HUES64 (cell line): Measurements from ENCODE around the gene TOB2. TPM values are rescaled to one million over a fixed set of nuclear protein-coding genes. Genes with fewer than 3 reads are reported as not detected.
A peak's percentile ranks its signal among the peaks of the same experiment; 100 is the strongest.

ENCODE experiments used
- H3K27ac ChIP-seq: 2 replicates; pipeline ENCODE4 v1.7.0; 2013; ENCODE audit warnings: low read depth, low read length, inconsistent platforms
- H3K27me3 ChIP-seq: 2 replicates; pipeline ENCODE4 v1.6.1; 2013; ENCODE audit warnings: mild to moderate bottlenecking, low read length; ENCODE audit not compliant: insufficient read depth
- H3K36me3 ChIP-seq: 2 replicates; pipeline ENCODE4 v1.6.1; 2013; ENCODE audit warnings: mild to moderate bottlenecking, low read length; ENCODE audit not compliant: insufficient read depth
- H3K4me1 ChIP-seq: 2 replicates; pipeline ENCODE4 v1.6.1; 2013; ENCODE audit warnings: mild to moderate bottlenecking, low read length, moderate library complexity; ENCODE audit not compliant: insufficient read depth
- H3K4me3 ChIP-seq: 2 replicates; pipeline ENCODE4 v1.5.1; 2013; ENCODE audit warnings: mild to moderate bottlenecking, low read length, moderate library complexity
- H3K9ac ChIP-seq: 2 replicates; pipeline ENCODE4 v1.6.1; 2013; ENCODE audit warnings: mild to moderate bottlenecking, low read depth, low read length
- H3K9me3 ChIP-seq: 2 replicates; pipeline ENCODE4 v1.6.1; 2013; ENCODE audit warnings: low read depth, low read length; ENCODE audit not compliant: insufficient read depth
- WGBS: fragments of 150-250, 120-280 bp; methylation state at CpG from one replicate; pipeline ENCODE4 v1.1.7; 2013; ENCODE audit warnings: missing lambda C conversion rate; 5-methylcytosine and 5-hydroxymethylcytosine counted together
- polyA plus RNA-seq, 2 experiments: library from polyadenylated mRNA; stranded (reverse); fragments of 50-300 nt; gene quantifications; one replicate each; pipeline ENCODE4 v1.2.3, GENCODE V29; 2013

Gene TOB2
- polyA plus RNA-seq (2013, experiment 1 of 2): 29.4 TPM
- 25.8 TPM for polyA plus RNA-seq (2013, experiment 2 of 2)

- Histone ChIP-seq H3K4me1 (peaks cover 6% of the 10 kb centered on the region; the same call in 1 of the 2 replicates), H3K27ac (peak within 1 kb of the TSS; percentile 99), H3K27me3 (no peaks in the 10 kb centered on the region), H3K36me3 (peaks cover 18% of the 10 kb centered on the region), H3K9ac (peak within 1 kb of the TSS; percentile 96), H3K4me3 (peak within 1 kb of the TSS; percentile 77), H3K9me3 (no peaks in the 10 kb centered on the region)
- under 1% methylated on average over 85 of the region's 85 CpGs for WGBS
Measured at GRCh38 chr22:41446639-41447434, at the start of gene TOB2. Gene TOB2 (minus strand): TSS chr22:41446801. CDS start chr22:41437345, 9,456 bp downstream.

DNA sequence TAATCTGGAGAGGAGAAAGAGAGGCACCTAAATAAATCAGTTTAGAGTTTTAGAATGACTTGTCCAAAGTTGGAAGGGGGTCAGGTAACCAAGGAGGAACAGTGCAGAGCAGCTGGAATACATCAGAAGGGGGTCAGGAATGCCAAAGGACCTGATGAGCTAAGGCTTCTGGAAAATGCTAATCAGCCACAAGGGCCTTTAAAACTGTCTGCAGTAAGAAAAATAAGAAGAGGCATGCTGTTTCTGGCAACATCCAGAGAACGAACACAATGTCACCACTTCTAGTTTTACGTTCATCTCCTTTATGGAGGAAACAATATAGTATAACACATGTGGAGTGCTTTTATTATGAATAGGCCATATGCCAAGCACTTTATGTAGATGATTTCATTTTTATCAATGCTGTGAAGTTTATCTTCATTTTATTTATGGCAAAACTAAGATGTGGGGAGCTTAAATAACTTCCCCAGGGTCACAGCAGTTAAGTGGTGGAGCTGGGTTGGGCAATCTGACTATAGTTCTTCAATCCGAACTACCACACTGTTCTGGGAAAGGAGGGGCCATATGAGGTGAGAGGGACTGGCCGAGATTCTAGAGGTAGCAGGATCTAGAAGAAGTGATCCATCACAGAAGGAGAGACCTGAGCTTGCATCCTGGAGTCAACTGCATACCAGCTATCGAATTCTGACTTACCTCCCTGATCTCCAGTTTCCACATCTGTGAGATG, 44.9 kb upstream of the TOB2 start:
- Histone ChIP-seq H3K9me3 (no peaks in the 10 kb centered on the region), H3K4me3 (no peak overlapping the region), H3K4me1 (peaks cover 37% of the 10 kb centered on the region), H3K27me3 (no peaks in the 10 kb centered on the region), H3K27ac (no peak overlapping the region), H3K36me3 (no peaks in the 10 kb centered on the region), H3K9ac (no peak overlapping the region)
- WGBS: 94% methylated on average over 4 of the region's 5 CpGs

GRCh38 chr22:41488596-41489385, 42.2 kb upstream of the TOB2 start:
- Histone ChIP-seq H3K9me3 (no peaks in the 10 kb centered on the region), H3K4me1 (peaks cover 37% of the 10 kb centered on the region), H3K27me3 (no peaks in the 10 kb centered on the region), H3K27ac (no peak overlapping the region; the same call in 1 of the 2 replicates), H3K4me3 (no peak overlapping the region), H3K9ac (no peak overlapping the region), H3K36me3 (no peaks in the 10 kb centered on the region)
- WGBS: 96% methylated on average over 3 of the region's 3 CpGs

GRCh38 chr22:41488076-41488475, 41.5 kb upstream of the TOB2 start:
- Histone ChIP-seq H3K27ac (no peak overlapping the region; the same call in 1 of the 2 replicates), H3K36me3 (no peaks in the 10 kb centered on the region), H3K4me1 (peaks cover 38% of the 10 kb centered on the region), H3K9me3 (no peaks in the 10 kb centered on the region), H3K27me3 (no peaks in the 10 kb centered on the region), H3K4me3 (no peak overlapping the region), H3K9ac (no peak overlapping the region)
- WGBS: 78% methylated on average over 4 of the region's 4 CpGs

DNA sequence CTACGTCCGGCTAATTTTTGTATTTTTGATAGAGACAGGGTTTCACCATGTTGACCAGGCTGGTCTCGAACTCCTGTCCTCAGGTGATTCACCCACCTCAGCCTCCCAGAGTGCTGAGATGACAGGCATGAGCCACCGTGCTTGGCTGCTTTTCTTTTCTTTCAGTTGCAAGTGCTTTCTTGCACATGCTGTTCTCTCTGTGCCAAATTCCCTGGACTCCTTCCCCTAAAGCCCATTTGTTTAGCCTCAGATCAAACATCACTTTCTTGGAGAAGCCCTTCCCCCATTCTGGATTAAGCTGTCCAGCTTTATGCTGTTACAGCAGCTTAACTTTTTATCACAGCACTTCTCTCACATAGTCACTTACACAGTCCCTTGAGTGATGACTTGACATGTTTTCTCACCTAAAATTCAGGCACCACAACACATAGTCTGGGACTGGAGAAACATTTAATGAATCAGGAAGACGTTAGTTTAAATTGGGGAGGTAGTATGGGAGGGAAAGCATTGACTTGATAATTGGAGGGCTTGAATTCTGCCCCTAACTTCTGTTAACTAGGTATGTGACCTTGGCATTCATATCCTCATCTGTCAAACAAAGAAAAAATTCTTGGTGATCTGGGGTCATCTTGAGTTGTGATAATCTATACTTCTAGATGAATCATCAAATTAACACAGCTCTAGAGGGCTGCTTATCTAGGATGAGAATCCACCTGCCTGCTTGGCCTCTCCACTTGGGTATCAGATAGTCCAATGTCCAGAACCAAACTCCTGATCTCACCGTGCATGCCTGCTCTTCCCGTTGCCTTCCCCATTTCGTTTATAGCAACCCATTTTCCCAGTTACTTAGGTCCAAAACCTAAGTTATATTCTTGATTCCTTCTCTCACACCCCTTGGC, 40.7 kb upstream of the TOB2 start:
- H3K4me3 ChIP-seq: no peak overlapping the region
- no peaks in the 10 kb centered on the region for H3K9me3 ChIP-seq
- WGBS: 91% methylated on average over 8 of the region's 8 CpGs
- H3K9ac ChIP-seq: no peak overlapping the region
- H3K27ac ChIP-seq: no peak overlapping the region
- no peaks in the 10 kb centered on the region for H3K36me3 ChIP-seq
- peaks cover 45% of the 10 kb centered on the region for H3K4me1 ChIP-seq
- no peaks in the 10 kb centered on the region for H3K27me3 ChIP-seq

DNA sequence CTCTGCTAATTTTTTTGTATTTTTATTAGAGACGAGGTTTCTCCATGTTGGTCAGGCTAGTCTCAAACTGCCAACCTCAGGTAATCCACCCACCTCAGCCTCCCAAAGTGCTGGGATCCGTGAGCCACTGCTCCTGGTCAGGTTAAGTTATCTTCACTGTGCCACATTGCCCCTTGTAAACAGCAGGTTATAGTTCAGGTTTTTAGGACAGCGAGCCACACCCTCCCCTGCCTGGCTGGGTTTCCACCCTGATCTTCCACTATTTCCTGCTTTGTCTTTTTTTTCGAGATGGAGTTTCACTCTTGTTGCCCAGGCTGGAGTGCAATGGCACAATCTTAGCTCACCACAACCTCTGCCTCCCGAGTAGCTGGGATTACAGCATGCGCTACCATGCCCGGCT, 38.4 kb upstream of the TOB2 start:
- Histone ChIP-seq H3K9ac (no peak overlapping the region), H3K36me3 (no peaks in the 10 kb centered on the region), H3K27ac (no peak overlapping the region), H3K27me3 (no peaks in the 10 kb centered on the region), H3K4me3 (no peak overlapping the region), H3K9me3 (no peaks in the 10 kb centered on the region), H3K4me1 (peaks cover 53% of the 10 kb centered on the region)
- WGBS: 91% methylated on average over 7 of the region's 7 CpGs

DNA sequence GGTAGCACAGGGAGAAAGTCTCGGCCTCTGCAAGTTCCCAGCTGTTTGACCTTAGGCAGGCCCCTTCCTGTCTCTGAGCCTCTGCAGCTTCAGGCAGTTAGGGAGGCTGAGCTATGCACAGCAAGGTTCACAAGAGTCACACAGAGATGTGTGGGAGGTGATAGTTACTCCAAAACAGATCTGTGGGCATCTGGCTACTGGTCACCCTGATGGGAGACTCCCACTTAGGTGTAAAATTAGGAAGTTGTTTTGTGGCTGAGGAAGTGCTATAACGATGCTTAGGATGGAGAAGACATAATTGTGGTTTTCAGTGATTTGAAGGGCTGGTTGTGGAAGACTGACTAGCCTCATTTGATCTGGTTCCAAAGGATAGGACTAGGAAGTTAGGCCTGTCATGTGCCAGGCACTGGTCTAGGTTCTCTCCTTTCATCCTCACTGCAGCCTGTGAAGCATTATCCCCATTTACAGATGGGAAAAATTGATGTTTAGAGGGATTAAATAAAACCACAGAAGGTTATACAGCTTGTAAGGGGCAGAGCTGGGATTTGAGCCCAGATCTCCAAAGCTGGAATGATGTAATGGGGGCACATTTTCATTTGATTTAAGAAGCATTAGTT, 35.8 kb upstream of the TOB2 start:
- peak overlapping the region; percentile 89 for H3K27ac ChIP-seq
- 61% methylated on average over 2 of the region's 2 CpGs for WGBS
- H3K4me1 ChIP-seq: peaks cover 41% of the 10 kb centered on the region
- H3K27me3 ChIP-seq: no peaks in the 10 kb centered on the region
- H3K36me3 ChIP-seq: no peaks in the 10 kb centered on the region
- peak overlapping the region; percentile 17 for H3K4me3 ChIP-seq
- H3K9me3 ChIP-seq: no peaks in the 10 kb centered on the region
- no peak overlapping the region for H3K9ac ChIP-seq

GRCh38 chr22:41481925-41482318, 35.3 kb upstream of the TOB2 start:
- WGBS: 22% methylated on average over 5 of the region's 5 CpGs
- H3K36me3 ChIP-seq: no peaks in the 10 kb centered on the region
- peaks cover 37% of the 10 kb centered on the region for H3K4me1 ChIP-seq
- peak overlapping the region; percentile 17 for H3K4me3 ChIP-seq
- H3K9me3 ChIP-seq: no peaks in the 10 kb centered on the region
- no peak overlapping the region for H3K9ac ChIP-seq
- peak overlapping the region; percentile 89 for H3K27ac ChIP-seq
- no peaks in the 10 kb centered on the region for H3K27me3 ChIP-seq

DNA sequence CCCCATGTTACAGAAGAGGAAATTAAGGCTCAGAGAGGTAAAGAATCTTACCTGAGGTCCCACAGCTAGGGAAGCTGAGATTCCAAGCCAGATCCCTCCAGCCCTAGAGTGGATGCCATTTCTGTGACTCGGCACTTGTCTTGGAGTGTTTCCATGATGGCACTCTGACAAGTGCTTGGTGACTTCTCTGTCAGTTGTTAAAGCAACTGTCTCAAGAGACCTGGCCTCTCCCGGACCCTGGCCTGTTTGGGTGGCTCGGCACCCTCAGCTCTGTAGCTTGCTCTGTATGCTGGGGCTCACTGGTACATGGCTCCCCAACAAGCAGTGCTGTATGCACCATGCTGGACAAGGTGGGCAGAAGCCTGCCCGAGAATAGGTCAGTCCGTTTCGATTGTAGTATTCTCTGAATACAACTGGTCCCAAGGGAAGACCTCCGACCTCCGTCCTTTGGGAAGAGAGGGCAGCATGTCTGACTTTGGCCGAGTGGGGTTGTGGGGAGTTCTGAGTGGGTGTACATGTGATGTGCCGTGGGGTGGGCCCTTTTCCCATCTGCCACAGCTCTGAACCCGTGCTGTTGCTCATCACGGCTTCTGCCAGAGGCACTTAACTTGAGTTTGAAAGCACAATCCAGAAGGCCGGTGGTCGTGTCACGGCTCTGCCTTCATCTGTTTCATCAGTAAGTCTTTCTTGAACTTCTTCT, 34.7 kb upstream of the TOB2 start:
- WGBS: 88% methylated on average over 15 of the region's 15 CpGs

More for the DNA sequence above, 34.7 kb upstream of the TOB2 start:
- Histone ChIP-seq H3K9me3 (no peaks in the 10 kb centered on the region), H3K4me1 (peaks cover 37% of the 10 kb centered on the region), H3K4me3 (peak overlapping the region; percentile 17), H3K36me3 (no peaks in the 10 kb centered on the region), H3K27me3 (no peaks in the 10 kb centered on the region), H3K9ac (no peak overlapping the region), H3K27ac (peak overlapping the region; percentile 89)
